NK-92 (cell line): ENCODE results near the gene FADS1.

Source experiments
- DNase-seq: peaks from one replicate; lab custom pipeline; 2025; ENCODE audit not compliant: unreplicated experiment; lab: John Stamatoyannopoulos, UW

FADS1 gene

GRCh38 chr11:61778357-61778886 is 38.4 kb downstream of the FADS1 start:
- DNase-seq: no peak

- DNase-seq: no peak
These were observed 39.3 kb downstream of the FADS1 start for GRCh38 chr11:61777234-61778090.

GRCh38 chr11:61776561-61777075 is 40.2 kb downstream of the FADS1 start:
- DNase-seq: no peak

GRCh38 chr11:61775606-61776554 is 40.9 kb downstream of the FADS1 start:
- no peak for DNase-seq

- no peak for DNase-seq
These were observed 41.7 kb downstream of the FADS1 start for GRCh38 chr11:61775106-61775505.

GRCh38 chr11:61774411-61774810 is 42.4 kb downstream of the FADS1 start:
- DNase-seq: no peak

GRCh38 chr11:61773809-61774208 is 43.0 kb downstream of the FADS1 start:
- DNase-seq: no peak

GRCh38 chr11:61773356-61773755 is 43.4 kb downstream of the FADS1 start:
- no peak for DNase-seq

GRCh38 chr11:61771985-61772455 is 44.8 kb downstream of the FADS1 start:
- DNase-seq: no peak

- DNase-seq: no peak
These were observed 45.5 kb downstream of the FADS1 start for GRCh38 chr11:61771195-61771894.

- no peak for DNase-seq
These were observed 46.7 kb downstream of the FADS1 start for GRCh38 chr11:61769946-61770683.

- DNase-seq: no peak
These were observed 47.5 kb downstream of the FADS1 start for GRCh38 chr11:61769169-61769920.

- DNase-seq: no peak
These were observed 48.3 kb downstream of the FADS1 start for GRCh38 chr11:61768376-61769076.

GRCh38 chr11:61766353-61766841 is 50.4 kb downstream of the FADS1 start:
- no peak for DNase-seq

- no peak for DNase-seq
These were observed 51.1 kb downstream of the FADS1 start for GRCh38 chr11:61765550-61766253.

- DNase-seq: no peak
These were observed 52.1 kb downstream of the FADS1 start for GRCh38 chr11:61764606-61765260.

GRCh38 chr11:61763930-61764605 is 52.7 kb downstream of the FADS1 start:
- no peak for DNase-seq
